Astrocyte (in vitro differentiated cells and primary cell): ENCODE measurements around the gene SEL1L. TPM values are rescaled to one million over a fixed set of nuclear protein-coding genes. Genes with fewer than 3 reads are reported as not detected.

ENCODE experiments used
- DNase-seq: peaks from one replicate; pipeline ENCODE4 v3.0.0-alpha.2; 2010; ENCODE audit warnings: low read depth
- FAIRE-seq: peaks from 2 replicates; lab custom pipeline; 2011; peaks lifted over from hg19 to GRCh38; lab: Jason Lieb, UNC
- H2AFZ ChIP-seq: 2 replicates; pipeline ENCODE4 v1.6.0; 2012; ENCODE audit warnings: low read depth, low read length, inconsistent platforms
- H3K27ac ChIP-seq: 2 replicates; pipeline ENCODE4 v1.5.1; 2011; ENCODE audit warnings: low read depth, low read length, inconsistent platforms
- H3K27me3 ChIP-seq: 2 replicates; pipeline ENCODE4 v1.6.0; 2011; ENCODE audit warnings: low read length, inconsistent platforms; ENCODE audit not compliant: insufficient read depth
- H3K36me3 ChIP-seq: 2 replicates; pipeline ENCODE4 v1.5.1; 2011; ENCODE audit warnings: low read length, inconsistent platforms; ENCODE audit not compliant: insufficient read depth
- H3K4me1 ChIP-seq: 2 replicates; pipeline ENCODE4 v1.5.1; 2011; ENCODE audit warnings: low read length, inconsistent platforms; ENCODE audit not compliant: insufficient read depth
- H3K4me2 ChIP-seq: 2 replicates; pipeline ENCODE4 v1.6.0; 2012; ENCODE audit warnings: low read length, inconsistent platforms
- H3K4me3 ChIP-seq: 2 replicates; pipeline ENCODE4 v1.5.1; 2011; ENCODE audit warnings: low read depth, mild to moderate bottlenecking, low read length, inconsistent platforms; ENCODE audit not compliant: insufficient read depth
- H3K79me2 ChIP-seq: 2 replicates; pipeline ENCODE4 v1.6.0; 2012; ENCODE audit warnings: mild to moderate bottlenecking, low read length, inconsistent platforms; ENCODE audit not compliant: insufficient read depth
- H3K9ac ChIP-seq: 2 replicates; pipeline ENCODE4 v1.6.0; 2012; ENCODE audit warnings: mild to moderate bottlenecking, low read length, inconsistent platforms
- H3K9me3 ChIP-seq: 2 replicates; pipeline ENCODE4 v1.5.1; 2012; ENCODE audit warnings: low read depth, mild to moderate bottlenecking, low read length, inconsistent platforms; ENCODE audit not compliant: insufficient read depth
- H4K20me1 ChIP-seq: 2 replicates; pipeline ENCODE4 v1.6.0; 2012; ENCODE audit warnings: low read length, inconsistent platforms; ENCODE audit not compliant: insufficient read depth
- H3K27ac Mint-ChIP-seq: one replicate; pipeline ENCODE4 v1.8.0; 2021; ENCODE audit warnings: mild to moderate bottlenecking, mixed read lengths; ENCODE audit not compliant: unreplicated experiment
- H3K27me3 Mint-ChIP-seq: one replicate; pipeline ENCODE4 v1.8.0; 2021; ENCODE audit warnings: low read depth, mixed read lengths; ENCODE audit not compliant: unreplicated experiment
- H3K36me3 Mint-ChIP-seq: one replicate; pipeline ENCODE4 v1.8.0; 2021; ENCODE audit warnings: low read depth, mixed read lengths; ENCODE audit not compliant: unreplicated experiment
- H3K4me1 Mint-ChIP-seq: one replicate; pipeline ENCODE4 v1.8.0; 2021; ENCODE audit warnings: low read depth, mixed read lengths; ENCODE audit not compliant: unreplicated experiment
- H3K4me3 Mint-ChIP-seq: one replicate; pipeline ENCODE4 v1.8.0; 2021; ENCODE audit warnings: mild to moderate bottlenecking, moderate library complexity, mixed read lengths; ENCODE audit not compliant: unreplicated experiment
- H3K9me3 Mint-ChIP-seq: one replicate; pipeline ENCODE4 v1.8.0; 2021; ENCODE audit warnings: mild to moderate bottlenecking, mixed read lengths; ENCODE audit not compliant: unreplicated experiment
- CTCF ChIP-seq: IDR thresholded peaks from 2 replicates; pipeline ENCODE4 v1.5.1; 2011; ENCODE audit warnings: low read depth, mild to moderate bottlenecking, inconsistent platforms, low read length, moderate library complexity; ENCODE audit not compliant: insufficient read depth
- EZH2 ChIP-seq: IDR thresholded peaks from 2 replicates; pipeline ENCODE4 v1.6.1; 2012; ENCODE audit warnings: mild to moderate bottlenecking, low read length, inconsistent platforms; ENCODE audit not compliant: insufficient read depth
- total RNA-seq: library from RNA; stranded (reverse); gene quantifications from 2 replicates; pipeline ENCODE4 v1.2.1, GENCODE V29; 2021

The SEL1L gene
- total RNA-seq, 1 donor from 2014 or later = 108 TPM

GRCh38 chr14:81519200-81520011 is 14.2 kb downstream of the SEL1L start:
- TF ChIP-seq EZH2 = no peak
- no peak for TF ChIP-seq CTCF
- no peaks in the 10 kb centered on the region for H3K27me3 Mint-ChIP-seq
- H3K36me3 Mint-ChIP-seq = peaks cover 9% of the 10 kb centered on the region
- H3K4me3 Mint-ChIP-seq = no peak overlapping the region
- no peak for DNase-seq
- H3K4me1 ChIP-seq = no peaks in the 10 kb centered on the region
- no peak overlapping the region for H3K4me2 ChIP-seq
- H3K36me3 ChIP-seq = peaks cover 8% of the 10 kb centered on the region
- H3K27me3 ChIP-seq = no peaks in the 10 kb centered on the region
- no peak overlapping the region for H3K9ac ChIP-seq
- H3K9me3 Mint-ChIP-seq = no peaks in the 10 kb centered on the region
- no peak overlapping the region for H3K27ac ChIP-seq
- H3K79me2 ChIP-seq = peaks cover 19% of the 10 kb centered on the region
- no peak for FAIRE-seq
- no peaks in the 10 kb centered on the region for H3K9me3 ChIP-seq
- peak overlapping the region; percentile 48 for H3K27ac Mint-ChIP-seq
- H2AFZ ChIP-seq = no peak overlapping the region
- no peak overlapping the region for H3K4me3 ChIP-seq
- peaks cover 29% of the 10 kb centered on the region for H4K20me1 ChIP-seq
- H3K4me1 Mint-ChIP-seq = peaks cover 25% of the 10 kb centered on the region

GRCh38 chr14:81517798-81518398 is 15.8 kb downstream of the SEL1L start:
- H3K27ac ChIP-seq = no peak overlapping the region
- H4K20me1 ChIP-seq = peaks cover 24% of the 10 kb centered on the region
- H3K4me2 ChIP-seq = no peak overlapping the region
- H3K4me3 Mint-ChIP-seq = no peak overlapping the region
- H3K36me3 Mint-ChIP-seq = peaks cover 14% of the 10 kb centered on the region
- H3K9me3 Mint-ChIP-seq = no peaks in the 10 kb centered on the region
- H3K4me3 ChIP-seq = no peak overlapping the region
- H3K79me2 ChIP-seq = peaks cover 10% of the 10 kb centered on the region
- no peak for DNase-seq
- H2AFZ ChIP-seq = no peak overlapping the region
- H3K4me1 Mint-ChIP-seq = peaks cover 25% of the 10 kb centered on the region
- no peaks in the 10 kb centered on the region for H3K27me3 Mint-ChIP-seq
- H3K4me1 ChIP-seq = no peaks in the 10 kb centered on the region
- H3K36me3 ChIP-seq = peaks cover 5% of the 10 kb centered on the region
- FAIRE-seq = no peak
- peak overlapping the region; percentile 83 for H3K27ac Mint-ChIP-seq
- no peaks in the 10 kb centered on the region for H3K27me3 ChIP-seq
- H3K9me3 ChIP-seq = no peaks in the 10 kb centered on the region
- no peak for TF ChIP-seq EZH2
- TF ChIP-seq CTCF = no peak
- H3K9ac ChIP-seq = no peak overlapping the region
